Raji (cell line): ENCODE data around the gene CERCAM.

ENCODE experiments used
- POLR2A ChIP-seq: IDR thresholded peaks from 2 replicates; pipeline ENCODE4 v1.6.1; 2011; ENCODE audit warnings: low read depth, low read length, control low read depth; ENCODE audit not compliant: insufficient read depth

The CERCAM gene

GRCh38 chr9:128420651-128421481 lies at the start of gene CERCAM:
TSS of gene CERCAM (plus strand) at chr9:128420857. CDS start at chr9:128420878, 21 bp downstream.
- TF ChIP-seq POLR2A: peak; percentile 46

- TF ChIP-seq POLR2A: no peak
Observed at GRCh38 chr9:128371630-128372117, 49.0 kb upstream of the CERCAM start.

- no peak for TF ChIP-seq POLR2A
Observed at GRCh38 chr9:128372188-128372641, 48.4 kb upstream of the CERCAM start.

- no peak for TF ChIP-seq POLR2A
Observed at GRCh38 chr9:128372784-128373183, 47.9 kb upstream of the CERCAM start.

GRCh38 chr9:128374221-128374675 lies 46.4 kb upstream of the CERCAM start:
- TF ChIP-seq POLR2A: no peak

GRCh38 chr9:128375865-128376264 lies 44.8 kb upstream of the CERCAM start:
- no peak for TF ChIP-seq POLR2A

GRCh38 chr9:128382261-128382660 lies 38.4 kb upstream of the CERCAM start:
- TF ChIP-seq POLR2A: no peak

- no peak for TF ChIP-seq POLR2A
Observed at GRCh38 chr9:128383007-128383753, 37.5 kb upstream of the CERCAM start.

- no peak for TF ChIP-seq POLR2A
Observed at GRCh38 chr9:128383791-128384190, 36.9 kb upstream of the CERCAM start.

GRCh38 chr9:128384801-128385495 lies 35.7 kb upstream of the CERCAM start:
- no peak for TF ChIP-seq POLR2A

- no peak for TF ChIP-seq POLR2A
Observed at GRCh38 chr9:128385496-128386460, 34.9 kb upstream of the CERCAM start.

GRCh38 chr9:128388150-128388549 lies 32.5 kb upstream of the CERCAM start:
- TF ChIP-seq POLR2A: no peak

GRCh38 chr9:128389395-128390149 lies 31.1 kb upstream of the CERCAM start:
- TF ChIP-seq POLR2A: no peak
